HG03060 (cell line): Measurements from ENCODE around the gene KLK5.
"Not testable (repeated sequence)": the region's sequence is repeated elsewhere in the genome, so short reads cannot be mapped to it uniquely, and the experiment has no call there.

Source experiments
- ATAC-seq: cut with Tn5 transposase; IDR thresholded peaks from one replicate; pipeline ENCODE4 v1.9.1; 2021; ENCODE audit warnings: low read depth, moderate number of reproducible peaks; ENCODE audit not compliant: unreplicated experiment

The KLK5 gene

DNA sequence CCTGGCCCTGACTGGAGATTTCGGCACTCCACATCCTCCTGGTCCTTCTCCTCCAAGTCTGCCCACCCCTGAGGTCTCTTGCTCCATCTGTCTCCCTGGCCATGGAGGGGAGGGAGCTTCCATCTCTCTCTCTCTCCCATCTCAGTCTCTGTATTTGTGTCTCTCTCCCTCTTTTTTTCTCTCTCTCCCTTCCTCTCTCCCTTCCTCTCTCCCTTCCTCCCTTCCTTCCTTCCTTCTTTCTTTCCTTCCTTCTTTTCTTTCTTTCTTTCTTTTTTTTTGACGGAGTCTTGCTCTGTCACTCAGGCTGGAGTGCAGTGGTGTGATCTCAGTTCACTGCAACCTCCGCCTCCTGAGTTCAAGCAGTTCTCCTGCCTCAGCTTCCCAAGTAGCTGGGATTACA is 17.0 kb upstream of the KLK5 start:
- not testable (repeated sequence) for ATAC-seq

DNA sequence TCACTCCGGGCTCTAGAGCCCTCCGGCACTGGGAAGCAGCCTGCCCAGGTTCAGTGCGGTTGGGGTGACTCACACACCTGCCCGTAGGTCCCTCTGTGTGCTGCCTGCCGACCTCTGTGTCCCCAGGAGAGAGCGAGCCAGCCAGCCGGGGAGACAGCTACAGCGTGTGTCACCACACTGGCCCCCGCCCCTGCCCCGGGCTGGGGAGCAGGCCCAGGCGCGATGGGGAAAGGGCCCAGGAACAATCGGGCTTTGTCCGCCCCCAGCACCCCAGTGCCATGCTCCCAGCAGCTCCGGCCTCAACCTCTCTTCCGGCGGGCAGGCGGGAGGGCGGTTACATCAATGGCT is 16.5 kb upstream of the KLK5 start, which contains the start of gene KLK6:
Gene KLK6, minus strand, starts transcription at position 179 of the 348 bp plus-strand sequence. CDS start 1,487 bp downstream, outside the sequence.
- ATAC-seq: no peak

DNA sequence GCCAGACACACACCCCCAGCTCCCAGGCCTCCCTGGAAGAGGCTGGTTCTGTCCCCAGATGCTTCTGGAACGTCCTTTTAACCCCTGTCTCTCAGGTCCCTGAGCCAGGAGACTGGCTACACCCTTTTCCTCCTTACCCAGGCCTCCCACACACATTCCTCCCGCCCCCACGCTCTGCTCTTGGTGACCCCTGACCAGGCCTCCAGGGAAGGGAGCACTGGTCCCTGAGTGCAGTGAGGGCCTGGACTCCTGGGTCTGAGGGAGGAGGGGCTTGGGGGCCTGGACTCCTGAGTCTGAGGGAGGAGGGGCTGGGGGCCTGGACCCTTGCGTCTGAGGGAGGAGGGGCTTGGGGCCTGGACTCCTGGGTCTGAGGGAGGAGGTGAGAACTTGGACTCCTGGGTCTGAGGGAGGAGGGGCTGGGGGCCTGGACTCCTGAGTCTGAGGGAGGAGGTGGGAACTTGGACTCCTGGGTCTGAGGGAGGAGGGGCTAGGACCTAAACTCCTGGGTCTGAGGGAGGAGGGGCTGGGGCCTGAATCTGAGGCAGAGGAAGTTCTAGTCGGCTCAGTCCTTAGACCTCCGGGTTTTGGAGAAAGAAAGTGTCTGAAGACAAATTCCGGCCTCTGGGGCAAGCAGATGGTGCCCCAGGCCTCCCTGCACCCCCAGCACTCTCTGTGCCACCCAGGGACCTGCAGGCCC is 16.0 kb upstream of the KLK5 start:
- ATAC-seq: no peak

DNA sequence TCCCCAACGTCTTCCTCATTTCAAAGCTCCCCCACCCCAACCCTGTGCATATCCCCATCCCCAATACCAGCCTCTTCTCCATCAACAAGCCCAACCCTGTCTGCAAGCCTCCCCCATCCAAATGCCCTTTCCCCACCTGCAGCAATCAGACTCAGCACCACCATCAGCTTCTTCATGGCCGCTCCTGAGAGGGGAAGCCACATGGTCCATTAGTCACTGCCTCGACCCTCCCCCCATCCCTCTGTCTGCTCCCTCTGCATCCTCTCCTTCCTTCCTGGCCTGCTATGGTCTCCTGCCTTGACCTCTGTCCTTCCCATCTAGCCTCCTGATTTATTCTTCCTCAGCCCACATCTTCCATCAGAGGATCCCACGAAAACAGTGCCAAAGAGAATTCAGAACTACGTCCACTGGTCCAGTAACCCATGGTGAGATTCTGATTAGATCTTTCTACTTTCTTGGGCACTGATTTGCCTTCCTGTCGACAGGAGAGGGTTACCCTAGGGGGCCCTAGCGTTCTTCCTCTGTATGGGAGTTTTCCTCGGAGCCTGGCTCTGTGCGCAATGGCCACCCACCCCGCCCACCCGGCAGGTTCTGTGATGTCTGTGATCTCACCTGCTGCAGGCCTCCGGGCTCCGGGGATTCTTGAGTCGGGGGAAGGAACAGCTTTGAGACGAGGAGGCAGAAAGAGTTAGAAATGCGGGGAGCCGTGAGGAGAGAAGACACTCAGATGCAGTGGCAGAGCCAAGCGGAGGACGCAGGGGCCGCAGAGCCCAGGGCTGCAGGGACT is 15.3 kb upstream of the KLK5 start:
- no peak for ATAC-seq

DNA sequence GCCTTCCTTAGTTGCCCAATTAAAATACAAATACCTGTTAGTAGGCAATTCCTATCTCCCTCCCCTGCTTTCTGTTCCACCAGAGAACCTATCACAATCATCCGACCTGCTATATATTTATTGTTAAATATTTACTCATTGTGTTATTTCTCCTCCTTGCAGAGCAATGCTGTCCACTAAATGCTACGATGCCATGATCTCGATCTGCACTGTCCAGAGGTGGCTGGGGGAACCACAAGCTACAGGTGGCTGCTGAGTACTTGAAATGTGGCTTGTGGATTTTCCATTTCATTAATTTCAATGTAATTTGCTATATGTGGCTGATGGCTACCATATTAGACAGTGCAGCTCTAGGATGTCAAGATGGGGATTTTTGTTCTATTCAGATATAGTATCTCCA is 11.4 kb upstream of the KLK5 start:
- ATAC-seq: no peak

DNA sequence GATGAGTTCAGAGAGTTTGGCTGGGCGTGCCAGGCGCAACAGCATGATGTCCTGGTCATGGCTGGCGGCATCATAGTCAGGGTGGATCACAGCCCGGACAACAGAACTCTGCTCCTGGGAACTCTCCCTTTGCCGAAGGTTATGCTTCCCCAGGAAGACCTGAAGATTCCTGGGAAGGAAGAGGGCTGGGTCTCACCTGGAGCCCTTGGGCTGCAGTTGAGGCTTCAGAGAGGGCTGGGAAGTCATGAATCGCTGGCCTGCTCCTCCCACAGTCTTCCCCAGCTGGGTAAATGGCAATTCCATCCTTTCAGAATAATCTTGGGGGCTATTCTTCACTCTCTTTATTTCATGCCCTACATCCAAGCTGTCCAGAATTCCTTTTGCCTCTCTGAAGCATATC is 10.5 kb upstream of the KLK5 start:
- no peak for ATAC-seq

DNA sequence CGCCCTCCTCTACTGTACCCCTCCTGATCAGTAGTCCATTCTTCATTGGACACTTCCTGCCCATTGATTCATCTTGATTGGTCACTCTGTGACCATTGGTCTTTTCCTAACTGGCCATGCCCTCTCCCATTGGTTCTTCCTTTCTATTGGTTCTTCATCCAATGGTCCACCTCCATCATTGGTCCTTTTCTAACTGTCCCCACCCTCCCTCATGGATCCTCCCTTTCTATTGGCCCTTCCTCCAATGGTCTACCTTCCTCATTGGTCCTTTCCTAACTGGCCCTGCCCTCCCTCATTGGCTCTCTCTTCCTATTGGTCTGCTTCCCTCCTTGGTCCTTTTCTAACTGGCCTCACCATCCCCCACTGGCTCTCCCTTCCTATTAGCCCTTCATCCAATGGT is 9.4 kb upstream of the KLK5 start:
- ATAC-seq: no peak

DNA sequence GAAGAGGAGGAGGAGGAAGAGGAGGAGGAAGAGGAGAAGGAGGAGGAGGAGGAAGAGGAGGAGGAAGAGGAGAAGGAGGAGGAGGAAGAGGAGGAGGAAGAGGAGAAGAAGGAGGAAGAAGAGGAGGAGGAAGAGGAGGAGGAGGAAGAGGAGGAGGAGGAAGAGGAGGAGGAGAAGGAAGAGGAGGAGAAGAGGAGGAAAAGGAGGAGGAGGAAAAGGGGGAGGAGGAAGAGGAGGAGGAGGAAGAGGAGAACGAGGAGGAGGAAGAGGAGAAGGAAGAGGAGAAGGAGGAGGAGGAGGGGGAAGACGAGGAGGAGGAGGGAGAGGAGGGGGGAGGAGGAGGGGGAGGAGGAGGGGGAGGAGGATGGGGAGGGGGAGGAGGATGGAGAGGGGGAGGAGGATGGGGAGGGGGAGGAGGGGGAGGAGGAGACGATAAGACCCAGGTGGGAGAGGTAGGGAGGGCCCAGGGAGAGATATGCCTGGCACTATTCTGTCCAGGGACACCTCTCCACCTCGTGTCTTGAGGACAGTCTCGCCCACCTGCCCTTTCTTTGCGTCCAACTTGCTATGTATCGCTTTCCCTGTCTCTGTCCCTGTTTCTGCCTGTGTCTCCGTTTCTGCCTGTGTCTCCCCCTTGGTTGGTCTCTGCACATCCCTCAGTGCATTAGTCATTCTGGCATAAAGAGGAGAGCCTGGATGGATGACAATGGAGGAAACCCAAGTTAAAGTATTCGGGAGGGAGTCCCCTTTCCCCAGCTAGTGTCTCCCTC is 7.1 kb upstream of the KLK5 start:
- no peak for ATAC-seq

DNA sequence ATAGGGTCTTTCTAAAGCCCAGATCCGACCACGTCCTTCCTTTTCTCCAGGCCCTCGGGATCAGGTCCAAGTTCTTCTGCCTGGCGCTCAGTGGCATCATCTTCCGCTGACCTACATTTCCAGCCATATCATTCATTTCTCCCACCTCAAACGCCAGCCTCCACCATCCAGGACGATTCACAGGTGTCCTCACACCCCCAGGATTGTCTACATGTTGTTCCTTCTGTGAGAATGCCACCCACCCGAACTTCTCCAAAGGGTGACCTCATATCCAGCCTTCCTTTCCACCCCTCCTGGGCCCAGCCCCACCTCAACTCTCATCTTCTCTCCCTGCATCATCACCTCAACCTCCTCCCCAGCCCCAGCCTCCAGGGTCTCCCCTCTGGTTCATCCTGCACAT is 4.7 kb upstream of the KLK5 start:
- ATAC-seq: no peak

DNA sequence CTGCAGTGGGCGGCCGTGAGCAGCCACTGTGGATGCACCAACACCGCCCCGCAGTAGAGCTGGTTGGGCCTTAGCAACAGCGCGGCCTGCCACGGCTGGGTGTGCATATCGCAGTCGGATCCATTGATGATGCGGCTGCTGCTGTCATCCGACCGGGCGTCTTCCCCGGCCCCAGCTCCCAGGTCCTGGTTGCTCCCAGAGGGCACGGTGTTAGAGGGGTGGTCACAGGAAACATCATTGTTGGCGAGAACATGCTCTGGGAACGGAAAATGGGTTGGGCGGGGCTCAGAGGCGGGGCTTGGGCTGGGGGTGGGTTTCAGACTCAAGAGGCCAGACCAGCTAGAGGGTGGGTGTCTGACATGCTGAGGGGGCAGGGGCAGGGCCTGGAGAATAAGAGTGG is 3.0 kb downstream of the KLK5 start:
- ATAC-seq: no peak

DNA sequence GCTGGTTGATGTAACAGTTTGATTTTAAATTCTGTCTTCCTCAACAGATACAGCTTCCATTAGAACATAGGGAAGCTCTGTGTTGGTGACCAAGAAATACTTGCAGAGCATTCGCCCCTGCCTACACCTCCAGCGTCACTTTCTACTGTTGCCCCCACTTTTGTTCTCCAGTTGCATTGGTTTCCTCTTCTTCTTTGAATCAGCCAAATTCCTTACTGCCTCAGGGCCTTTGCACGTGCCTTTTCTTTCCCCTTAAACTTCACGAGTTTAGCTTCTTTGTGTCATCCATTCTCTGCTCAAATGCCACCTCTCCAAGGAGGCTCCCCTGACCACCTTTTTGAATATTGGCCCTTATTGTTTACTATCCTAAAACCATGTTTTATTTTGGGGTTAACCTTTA is 5.7 kb downstream of the KLK5 start:
- no peak for ATAC-seq

DNA sequence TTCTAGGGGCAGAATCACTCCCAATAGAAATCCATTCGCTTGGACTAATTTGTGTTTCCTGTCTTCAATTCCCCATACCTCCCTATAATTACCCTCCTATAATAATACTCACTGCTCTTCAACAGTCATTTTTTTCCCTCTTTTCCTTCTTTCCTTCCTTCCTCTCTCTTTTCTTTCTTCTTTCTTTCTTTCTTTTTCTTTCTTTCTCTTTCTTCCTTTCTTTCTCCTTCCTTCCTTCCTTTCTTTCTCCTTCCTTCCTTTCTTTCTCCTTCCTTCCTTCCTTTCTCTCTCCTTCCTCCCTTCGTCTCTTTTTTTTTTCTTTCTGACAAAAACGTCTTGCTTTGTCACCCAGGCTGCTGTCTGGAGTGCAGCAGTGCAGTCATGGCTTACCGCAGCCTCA is 8.0 kb downstream of the KLK5 start:
- no peak for ATAC-seq

DNA sequence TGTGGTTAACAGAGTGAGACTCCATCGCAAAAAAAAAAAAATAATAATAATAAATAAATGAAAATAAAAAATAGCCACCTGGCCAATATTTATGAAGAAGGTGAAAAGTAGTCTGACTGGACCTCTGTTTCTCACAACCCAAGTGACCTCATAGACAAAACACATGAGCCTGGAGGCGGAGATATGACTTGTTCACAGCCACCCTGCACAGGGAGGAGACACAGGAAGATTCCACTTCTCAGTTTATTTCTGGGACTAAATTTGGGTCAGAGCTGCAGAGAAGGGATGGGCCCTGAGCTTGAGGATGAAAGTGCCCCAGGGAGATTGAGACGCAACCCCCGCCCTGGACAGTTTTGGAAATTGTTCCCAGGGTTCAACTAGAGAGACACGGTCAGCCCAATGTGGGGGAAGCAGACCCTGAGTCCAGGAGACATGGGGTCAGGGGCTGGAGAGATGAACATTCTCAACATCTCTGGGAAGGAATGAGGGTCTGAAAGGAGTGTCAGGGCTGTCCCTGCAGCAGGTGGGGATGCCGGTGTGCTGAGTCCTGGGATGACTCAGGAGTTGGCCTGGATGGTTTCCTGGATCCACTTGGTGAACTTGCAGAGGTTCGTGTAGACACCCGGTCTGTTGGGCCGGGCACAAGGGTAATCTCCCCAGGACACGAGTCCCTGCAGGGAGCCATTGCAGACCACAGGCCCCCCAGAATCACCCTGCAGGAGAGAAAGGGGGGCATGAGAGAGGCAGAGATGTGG is 9.6 kb downstream of the KLK5 start:
- no peak for ATAC-seq

DNA sequence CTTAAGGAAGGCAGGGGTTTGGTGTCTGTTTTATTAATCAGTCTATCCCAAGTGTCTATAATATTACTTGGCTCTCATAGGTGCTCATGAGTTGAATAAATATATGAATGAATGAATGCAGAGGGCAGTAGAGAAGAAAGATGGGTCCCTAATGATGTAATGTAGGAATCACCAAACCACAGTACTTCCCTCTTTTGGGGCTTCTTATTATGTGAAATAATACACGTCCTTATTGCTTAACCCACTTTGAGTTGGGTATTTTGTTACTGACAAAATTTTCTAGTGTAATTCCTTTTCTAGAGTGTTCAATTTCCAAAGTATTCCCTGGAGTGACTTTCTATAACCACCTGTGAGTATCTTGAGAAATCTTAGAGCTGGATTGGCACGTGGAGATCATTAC is 13.2 kb downstream of the KLK5 start:
- ATAC-seq: no peak

DNA sequence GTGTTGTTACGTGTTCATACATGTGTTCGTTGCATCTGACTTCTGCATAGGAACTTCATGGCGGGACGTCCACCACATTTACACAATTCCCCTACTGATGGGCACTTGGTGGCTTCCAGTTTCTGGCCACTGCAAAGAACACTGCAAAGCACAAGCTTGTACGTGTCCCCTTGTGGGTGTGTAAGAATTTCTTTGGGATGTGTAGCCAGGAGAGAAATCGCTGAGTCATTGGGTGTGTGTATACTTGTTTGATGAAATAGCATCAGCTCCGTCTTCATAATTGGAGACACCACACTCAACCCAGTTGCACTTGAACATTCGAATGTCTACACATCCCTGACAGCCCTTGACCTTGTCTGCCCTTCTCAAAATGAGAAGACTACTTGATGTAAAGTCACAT is 19.2 kb downstream of the KLK5 start:
- ATAC-seq: no peak

DNA sequence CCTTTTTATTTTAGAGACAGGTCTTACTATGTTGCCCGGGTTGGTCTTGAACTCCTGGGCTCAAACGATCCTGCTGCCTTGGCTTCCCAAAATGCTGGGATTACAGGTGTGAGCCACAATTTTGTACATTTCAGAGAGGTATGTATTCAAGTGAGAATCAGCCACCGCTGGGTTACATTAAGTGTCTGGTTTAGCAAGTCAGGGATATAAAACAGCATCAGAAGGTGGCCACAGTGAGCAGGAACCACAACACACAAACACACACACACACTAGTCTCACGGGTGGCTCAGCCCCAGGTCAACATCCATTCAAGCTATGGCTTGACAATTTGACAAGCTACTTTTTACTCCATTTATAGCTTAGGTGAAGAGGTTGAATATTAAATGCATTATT is 20.2 kb downstream of the KLK5 start:
- ATAC-seq: no peak

DNA sequence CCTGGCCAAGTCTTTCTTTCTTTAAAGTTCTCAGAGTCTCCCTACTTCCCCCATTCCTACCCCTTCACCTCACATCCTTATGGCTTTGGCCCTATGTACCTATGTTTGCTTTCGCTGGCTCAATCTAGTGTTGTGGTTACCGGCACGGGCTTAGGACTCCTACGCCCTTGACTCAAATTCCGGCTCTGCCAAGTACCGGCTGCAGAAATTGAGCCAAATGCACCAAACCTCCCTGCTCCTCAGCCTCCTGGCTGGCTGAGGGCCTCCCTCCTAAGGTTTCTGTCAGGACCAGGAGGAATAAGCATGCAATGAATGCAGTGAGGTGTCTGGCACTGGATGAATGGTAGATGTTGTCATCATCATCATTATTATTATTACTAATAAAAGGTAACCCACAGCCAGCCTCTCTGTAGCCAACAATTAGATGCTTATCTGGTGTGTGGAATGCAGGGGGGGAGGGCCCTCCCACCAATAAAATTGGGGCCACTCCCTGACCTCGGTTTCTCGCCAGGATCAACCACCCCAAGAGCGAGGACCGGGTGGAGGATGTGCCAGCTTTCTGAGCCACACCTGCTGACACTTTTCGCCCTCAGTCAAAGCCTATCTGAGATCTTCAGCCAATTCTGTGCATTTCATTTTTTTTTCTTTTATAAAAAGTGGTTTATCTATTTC is 20.7 kb downstream of the KLK5 start:
- ATAC-seq: no peak

DNA sequence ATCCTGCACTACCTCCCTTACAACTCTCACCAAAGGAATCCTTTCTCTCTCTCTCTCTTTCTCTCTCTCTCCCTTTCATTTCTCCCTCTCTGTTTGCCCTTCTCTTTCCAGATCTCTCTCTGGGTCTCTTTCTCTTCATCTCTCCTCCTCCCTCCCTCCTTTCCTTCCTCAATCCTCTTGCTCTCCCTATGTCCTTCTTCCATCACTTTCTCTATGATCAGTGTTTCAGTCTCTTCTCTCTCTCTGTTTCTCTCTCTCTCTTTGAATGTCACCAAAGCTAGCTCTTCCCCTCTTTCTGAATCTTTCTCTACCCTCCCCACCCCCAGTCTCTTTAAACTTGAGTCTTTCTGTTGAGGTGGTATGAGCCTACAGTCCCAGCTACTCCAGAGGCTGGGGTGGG is 21.8 kb downstream of the KLK5 start:
- ATAC-seq: no peak

DNA sequence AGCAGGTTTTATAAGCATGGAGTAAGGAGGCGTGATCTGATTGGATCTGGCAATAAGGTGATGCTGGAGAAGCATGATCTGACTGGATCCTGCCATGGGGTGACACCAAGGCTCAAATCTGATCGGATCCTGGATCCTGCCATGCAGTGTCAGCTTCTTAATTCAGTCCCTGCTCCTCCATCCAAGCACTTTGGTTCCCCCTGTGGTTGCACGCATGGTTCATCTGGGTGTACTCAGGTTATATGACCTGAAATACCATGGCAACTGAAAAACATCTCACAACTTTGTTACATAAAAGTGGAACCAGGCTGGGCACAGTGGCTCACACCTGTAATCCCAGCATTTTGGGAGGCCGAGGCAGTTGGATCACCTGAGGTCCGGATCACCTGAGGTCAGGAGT is 24.0 kb downstream of the KLK5 start:
- ATAC-seq: no peak

DNA sequence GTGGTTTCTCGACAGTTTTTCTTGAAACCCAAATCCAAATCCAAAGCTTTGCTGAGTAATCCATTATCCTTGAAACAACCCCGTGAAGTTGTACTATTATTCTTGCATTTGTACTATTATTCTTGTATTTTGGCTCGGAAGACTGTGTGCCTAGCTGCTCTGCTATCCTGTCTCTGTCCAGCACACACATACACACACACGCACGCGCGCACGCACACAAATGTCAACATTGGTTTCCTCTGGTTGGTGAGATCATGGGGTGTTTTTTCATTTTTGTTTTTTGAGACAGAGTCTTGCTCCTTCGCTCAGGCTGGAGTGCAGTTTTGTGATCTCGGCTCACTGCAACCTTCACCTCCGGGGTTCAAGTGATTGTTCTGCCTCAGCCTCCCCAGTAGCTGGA is 26.7 kb downstream of the KLK5 start:
- no peak for ATAC-seq
